ENCODE data around the gene MARCHF2.

Gene MARCHF2

GRCh38 chr19:8473648-8474476, 60.8 kb downstream of the MARCHF2 start:
- in situ Hi-C loops (cut with HindIII; ENCODE audit: low sequenced_read_pairs) = no loop called here

GRCh38 chr19:8475005-8475404, 61.9 kb downstream of the MARCHF2 start:
- in situ Hi-C loops (cut with HindIII; ENCODE audit: low sequenced_read_pairs) = no loop called here

GRCh38 chr19:8476524-8476923, 63.4 kb downstream of the MARCHF2 start:
- in situ Hi-C loops (cut with HindIII; ENCODE audit: low sequenced_read_pairs) = no loop called here

GRCh38 chr19:8477889-8478288, 64.8 kb downstream of the MARCHF2 start:
- in situ Hi-C loops (cut with HindIII; ENCODE audit: low sequenced_read_pairs) = no loop called here

- in situ Hi-C loops (cut with HindIII; ENCODE audit: low sequenced_read_pairs) = no loop called here
Measured at GRCh38 chr19:8478598-8478997, 65.5 kb downstream of the MARCHF2 start.

- in situ Hi-C loops (cut with HindIII; ENCODE audit: low sequenced_read_pairs) = loop anchor here (5.0 kb wide), 1 partner anchor 111 kb away; no protein-coding TSS in a partner anchor
Measured at GRCh38 chr19:8481201-8481600, 68.1 kb downstream of the MARCHF2 start.

GRCh38 chr19:8481616-8482015, 68.5 kb downstream of the MARCHF2 start:
- in situ Hi-C loops (cut with HindIII; ENCODE audit: low sequenced_read_pairs) = loop anchor here (5.0 kb wide), 1 partner anchor 111 kb away; no protein-coding TSS in a partner anchor

- in situ Hi-C loops (cut with HindIII; ENCODE audit: low sequenced_read_pairs) = loop anchor here (5.0 kb wide), 1 partner anchor 110 kb away; no protein-coding TSS in a partner anchor
Measured at GRCh38 chr19:8482696-8483095, 69.6 kb downstream of the MARCHF2 start.

- in situ Hi-C loops (cut with HindIII; ENCODE audit: low sequenced_read_pairs) = loop anchor here (5.0 kb wide), 1 partner anchor 109 kb away; no protein-coding TSS in a partner anchor
Measured at GRCh38 chr19:8483165-8483564, 70.1 kb downstream of the MARCHF2 start.

GRCh38 chr19:8484331-8484894, 71.3 kb downstream of the MARCHF2 start:
- in situ Hi-C loops (cut with HindIII; ENCODE audit: low sequenced_read_pairs) = loop anchor here (5.0 kb wide), 1 partner anchor 108 kb away; no protein-coding TSS in a partner anchor

GRCh38 chr19:8485561-8486371, 72.7 kb downstream of the MARCHF2 start:
- in situ Hi-C loops (cut with HindIII; ENCODE audit: low sequenced_read_pairs) = no loop called here

- in situ Hi-C loops (cut with HindIII; ENCODE audit: low sequenced_read_pairs) = no loop called here
Measured at GRCh38 chr19:8486661-8487136, 73.6 kb downstream of the MARCHF2 start.

- in situ Hi-C loops (cut with HindIII; ENCODE audit: low sequenced_read_pairs) = no loop called here
Measured at GRCh38 chr19:8487137-8487851, 74.2 kb downstream of the MARCHF2 start.

- in situ Hi-C loops (cut with HindIII; ENCODE audit: low sequenced_read_pairs) = no loop called here
Measured at GRCh38 chr19:8488365-8488764, 75.3 kb downstream of the MARCHF2 start.
